Upper lobe of left lung (tissue), 6 donors: ENCODE results near the gene PDGFRB. TPM values are rescaled to one million over a fixed set of nuclear protein-coding genes. Genes with fewer than 3 reads are reported as not detected.

ENCODE experiments used
- ATAC-seq, 2 donors: fragments of 200-7000 bp; cut with Tn5 transposase; one replicate each; pipeline ENCODE4 v1.9.1; 2022; ENCODE audit warnings: mild to moderate bottlenecking in 2 of 2, moderate library complexity in 2 of 2; ENCODE audit not compliant: low FRiP score in 2 of 2
- DNase-seq, 2 donors: peaks; one replicate each; pipeline ENCODE4 v3.0.0-alpha.2; 2019 to 2020
- H3K27ac ChIP-seq, 4 donors: fragments of 200-600 bp; sonication (generic); one replicate each; pipeline ENCODE4 v1.5.1; 2016 to 2019
- H3K27me3 ChIP-seq, 4 donors: fragments of 200-600 bp; sonication (generic); one replicate each; pipeline ENCODE4 v1.5.1; 2017 to 2019
- H3K36me3 ChIP-seq, 4 donors: fragments of 200-600 bp; sonication (generic); one replicate each; pipeline ENCODE4 v1.5.1; 2016 to 2019
- H3K4me1 ChIP-seq, 4 donors: fragments of 200-600 bp; sonication (generic); one replicate each; pipeline ENCODE4 v1.5.1; 2018 to 2019
- H3K4me3 ChIP-seq, 4 donors: fragments of 200-600 bp; sonication (generic); one replicate each; pipeline ENCODE4 v1.5.1; 2017 to 2019; ENCODE audit warnings: mild to moderate bottlenecking in 2 of 4, moderate library complexity in 1 of 4
- H3K9me3 ChIP-seq, 4 donors: fragments of 200-600 bp; sonication (generic); one replicate each; pipeline ENCODE4 v1.5.1; 2018 to 2019
- EP300 ChIP-seq, 4 donors: sonication (generic); formaldehyde crosslinking; IDR thresholded peaks; one replicate each; pipeline ENCODE4 v1.5.1; 2017; ENCODE audit warnings: antibody characterized with exemption in 4 of 4, control low read depth in 2 of 4
- POLR2A ChIP-seq, 4 donors: fragments of 450-650 bp; IDR thresholded peaks; one replicate each; pipeline ENCODE4 v1.5.1; 2016 to 2017; ENCODE audit warnings: antibody characterized with exemption in 4 of 4, mild to moderate bottlenecking in 2 of 4
- POLR2AphosphoS5 ChIP-seq, 2 donors: sonication (generic); formaldehyde crosslinking; IDR thresholded peaks; one replicate each; pipeline ENCODE4 v1.5.1; 2017; ENCODE audit warnings: antibody characterized with exemption in 2 of 2
- WGBS, 2 donors: methylation state at CpG; one replicate each; pipeline ENCODE4 v1.1.5; 2017 to 2018; 5-methylcytosine and 5-hydroxymethylcytosine counted together
- total RNA-seq, 6 donors: library from RNA; depleted of rRNA in 4 of 6; stranded (reverse); fragments of >200 nt in 4 of 6; gene quantifications; one replicate each; pipeline versions ENCODE4 v1.1.0 to v1.2.1, GENCODE V29; 2016 to 2021
- TF ChIP-seq, protein P1 (sequence below), 6 experiments: fragments of 450-650 bp in 4 of 6; fragments of 200-600 bp in 2 of 6; sonication (generic) in 2 of 6; IDR thresholded peaks; one replicate each; pipeline ENCODE4 v1.5.1; 2016 to 2019; ENCODE audit warnings: antibody characterized with exemption in 6 of 6
- donor health status: DM: no; HTN: no; CAD: no; lungs with moderate emphysema.
- donor health status: DM: no; HTN: yes; CAD: no; lungs with severe emphysema.

PDGFRB gene
- total RNA-seq, 6 donors from 2014 or later, result 26.6 to 155 (median 81.5) TPM

DNA sequence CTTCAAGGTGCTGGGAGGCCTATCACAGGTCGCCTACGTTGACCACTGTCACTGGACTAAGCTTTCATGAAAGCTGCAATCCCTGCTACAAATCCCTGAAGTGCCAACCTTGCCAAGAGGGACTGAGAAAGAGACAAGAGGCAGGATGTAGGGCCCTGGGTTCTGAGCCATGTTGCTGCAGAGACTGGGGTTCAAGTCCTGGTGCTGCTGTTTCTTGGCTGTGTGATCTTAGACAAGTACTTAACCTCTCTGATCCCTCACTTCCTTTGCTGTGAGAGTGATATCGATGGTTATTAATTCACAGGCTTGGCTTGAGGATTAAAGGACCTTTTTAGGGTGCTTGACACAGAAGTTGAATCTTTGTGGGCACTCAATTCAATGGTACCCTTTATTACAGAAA lies 84.8 kb downstream of the PDGFRB start:
- Histone ChIP-seq H3K27me3 (no peaks in the 10 kb centered on the region), H3K36me3 (no peaks in the 10 kb centered on the region), H3K27ac (no peak overlapping the region), H3K4me1 (peaks cover 0 to 12% (median 5%) of the 10 kb centered on the region in 4 donors), H3K4me3 (no peak overlapping the region), H3K9me3 (no peaks in the 10 kb centered on the region)
- DNase-seq (peak in 1 of 2 donors; percentile 10), ATAC-seq (no peak)
- 86 to 91% methylated on average over 3 of the region's 3 CpGs for WGBS, 2 donors
- TF ChIP-seq, protein P1, sequence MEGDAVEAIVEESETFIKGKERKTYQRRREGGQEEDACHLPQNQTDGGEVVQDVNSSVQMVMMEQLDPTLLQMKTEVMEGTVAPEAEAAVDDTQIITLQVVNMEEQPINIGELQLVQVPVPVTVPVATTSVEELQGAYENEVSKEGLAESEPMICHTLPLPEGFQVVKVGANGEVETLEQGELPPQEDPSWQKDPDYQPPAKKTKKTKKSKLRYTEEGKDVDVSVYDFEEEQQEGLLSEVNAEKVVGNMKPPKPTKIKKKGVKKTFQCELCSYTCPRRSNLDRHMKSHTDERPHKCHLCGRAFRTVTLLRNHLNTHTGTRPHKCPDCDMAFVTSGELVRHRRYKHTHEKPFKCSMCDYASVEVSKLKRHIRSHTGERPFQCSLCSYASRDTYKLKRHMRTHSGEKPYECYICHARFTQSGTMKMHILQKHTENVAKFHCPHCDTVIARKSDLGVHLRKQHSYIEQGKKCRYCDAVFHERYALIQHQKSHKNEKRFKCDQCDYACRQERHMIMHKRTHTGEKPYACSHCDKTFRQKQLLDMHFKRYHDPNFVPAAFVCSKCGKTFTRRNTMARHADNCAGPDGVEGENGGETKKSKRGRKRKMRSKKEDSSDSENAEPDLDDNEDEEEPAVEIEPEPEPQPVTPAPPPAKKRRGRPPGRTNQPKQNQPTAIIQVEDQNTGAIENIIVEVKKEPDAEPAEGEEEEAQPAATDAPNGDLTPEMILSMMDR (IDR thresholded peaks at IDR 0.05), result no peak
- TF ChIP-seq POLR2AphosphoS5 (IDR thresholded peaks at IDR 0.05) (no peak), EP300 (IDR thresholded peaks at IDR 0.05) (no peak), POLR2A (IDR thresholded peaks at IDR 0.05) (no peak)

- H3K4me3 ChIP-seq, result no peak overlapping the region
- H3K27me3 ChIP-seq, result no peaks in the 10 kb centered on the region
- peaks cover 0 to 16% (median 7%) of the 10 kb centered on the region in 4 donors for H3K4me1 ChIP-seq
- WGBS, 2 donors, result 81 to 87% methylated on average over 9 to 25 of the region's 25 CpGs
- no peak overlapping the region for H3K27ac ChIP-seq
- no peaks in the 10 kb centered on the region for H3K9me3 ChIP-seq
- TF ChIP-seq EP300 (IDR thresholded peaks at IDR 0.05), result no peak
- no peak for TF ChIP-seq POLR2AphosphoS5 (IDR thresholded peaks at IDR 0.05)
- TF ChIP-seq POLR2A (IDR thresholded peaks at IDR 0.05), result no peak
- TF ChIP-seq, protein P1 (IDR thresholded peaks at IDR 0.05), result no peak
- no peaks in the 10 kb centered on the region for H3K36me3 ChIP-seq
- DNase-seq, result peak in 1 of 2 donors; percentile 12
- no peak for ATAC-seq
Observed at GRCh38 chr5:150069672-150070627, 85.7 kb downstream of the PDGFRB start.

DNA sequence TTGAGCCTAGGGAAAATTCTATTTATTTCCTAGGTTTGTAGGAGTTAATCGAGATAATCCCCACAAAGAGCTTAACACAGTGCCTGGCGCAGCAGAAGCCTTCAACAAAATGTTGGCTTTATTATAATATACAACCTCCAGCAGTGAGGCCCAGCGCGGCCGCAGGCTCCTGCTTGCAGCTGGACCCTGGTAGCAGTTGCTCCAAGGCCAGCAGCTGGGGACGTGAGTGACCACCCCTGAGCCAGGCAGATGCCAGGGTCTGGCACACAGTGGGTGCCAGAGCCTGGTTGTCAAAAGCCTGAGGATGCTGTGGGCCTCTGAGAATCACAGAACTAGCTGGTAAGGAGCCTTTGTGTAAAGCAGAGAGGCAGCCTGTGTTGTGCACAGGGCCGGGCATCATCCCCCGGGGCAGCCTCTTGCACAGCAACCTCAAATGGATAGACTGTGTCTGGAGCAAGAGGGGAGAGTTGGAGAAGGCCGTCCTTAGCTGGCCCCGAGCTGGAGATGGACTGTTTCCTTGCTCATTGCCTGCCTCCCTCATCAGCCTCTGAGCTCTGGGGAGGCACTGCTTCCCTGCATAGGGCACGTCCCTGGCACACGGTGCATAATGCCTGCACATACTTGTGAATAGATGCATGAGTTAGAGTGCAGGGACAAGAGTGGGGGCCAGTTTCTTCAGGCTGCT lies 86.5 kb downstream of the PDGFRB start:
- Histone ChIP-seq H3K27me3 (no peaks in the 10 kb centered on the region), H3K4me1 (peaks cover 0 to 17% (median 11%) of the 10 kb centered on the region in 4 donors), H3K36me3 (no peaks in the 10 kb centered on the region), H3K27ac (no peak overlapping the region), H3K4me3 (no peak overlapping the region), H3K9me3 (no peaks in the 10 kb centered on the region)
- DNase-seq (no peak), ATAC-seq (no peak)
- WGBS, 2 donors, result 85 to 88% methylated on average over 6 to 12 of the region's 12 CpGs
- TF ChIP-seq, protein P1 (IDR thresholded peaks at IDR 0.05), result no peak
- TF ChIP-seq EP300 (IDR thresholded peaks at IDR 0.05) (no peak), POLR2A (IDR thresholded peaks at IDR 0.05) (no peak), POLR2AphosphoS5 (IDR thresholded peaks at IDR 0.05) (no peak)

DNA sequence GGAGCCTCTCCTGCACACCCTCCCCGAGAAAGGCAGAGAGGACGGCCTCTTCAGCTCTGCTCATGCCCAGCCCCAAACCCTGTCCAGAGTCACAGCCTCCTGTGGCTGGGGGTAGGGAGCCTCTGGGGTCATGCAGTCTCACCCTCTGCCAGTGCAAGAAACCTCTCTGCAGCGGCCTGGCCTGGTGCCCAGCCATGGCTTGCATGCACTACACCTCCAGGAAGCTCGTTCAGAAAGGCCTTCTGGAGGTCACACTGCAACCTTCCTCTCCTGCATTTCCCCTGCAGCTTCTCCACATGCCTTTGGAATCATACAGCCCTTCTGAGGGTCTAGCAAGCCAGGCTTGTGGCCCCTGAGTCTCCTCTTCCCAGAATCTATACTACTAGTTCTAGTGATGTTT lies 87.2 kb downstream of the PDGFRB start:
- no peaks in the 10 kb centered on the region for H3K36me3 ChIP-seq
- 53 to 70% methylated on average over 2 to 4 of the region's 4 CpGs for WGBS, 2 donors
- H3K9me3 ChIP-seq, result no peaks in the 10 kb centered on the region
- H3K4me3 ChIP-seq, result no peak overlapping the region
- no peak for ATAC-seq
- TF ChIP-seq, protein P1 (IDR thresholded peaks at IDR 0.05), result no peak
- TF ChIP-seq POLR2A (IDR thresholded peaks at IDR 0.05), result no peak
- no peak for TF ChIP-seq POLR2AphosphoS5 (IDR thresholded peaks at IDR 0.05)
- TF ChIP-seq EP300 (IDR thresholded peaks at IDR 0.05), result no peak
- no peaks in the 10 kb centered on the region for H3K27me3 ChIP-seq
- DNase-seq, result no peak
- no peak overlapping the region for H3K27ac ChIP-seq
- peaks cover 0 to 17% (median 11%) of the 10 kb centered on the region in 4 donors for H3K4me1 ChIP-seq
